Endothelial cell of umbilical vein (primary cell): ENCODE data around the gene NOX5. TPM values are rescaled to one million over a fixed set of nuclear protein-coding genes. Genes with fewer than 3 reads are reported as not detected.

Experiments
- BruUV-seq: library from RNA; stranded (reverse); fragments of 400-500 nt; replicated peaks from 2 replicates; lab custom pipeline; 2021; lab: Mats Ljungman, UMichigan
- CTCF ChIA-PET: fragments of 300-600, 350-600 bp; sonication (Branson Sonifier 250); formaldehyde crosslinking; loops from one replicate; lab custom pipeline; 2021; ENCODE audit warnings: antibody characterized with exemption, inconsistent platforms; lab: Charles Lee
- POLR2A ChIA-PET: fragments of 300-600, 350-600 bp; sonication (Branson Sonifier 250); formaldehyde crosslinking; loops from one replicate; lab custom pipeline; 2021; ENCODE audit warnings: antibody characterized with exemption, inconsistent platforms; lab: Charles Lee
- DNase-seq: peaks from one replicate; pipeline ENCODE4 v3.0.0-alpha.2; 2011; ENCODE audit warnings: low read depth, low spot score
- FAIRE-seq: peaks from 2 replicates; lab custom pipeline; 2011; peaks lifted over from hg19 to GRCh38; lab: Jason Lieb, UNC
- H2AFZ ChIP-seq: 2 replicates; pipeline ENCODE4 v1.6.0; 2012; ENCODE audit warnings: low read depth, low read length, control low read depth, inconsistent platforms
- H3K27ac ChIP-seq: 2 replicates; pipeline ENCODE4 v1.5.1; 2011; ENCODE audit warnings: low read depth, mild to moderate bottlenecking, control low read depth, low read length, moderate library complexity; ENCODE audit not compliant: insufficient read depth
- H3K27me3 ChIP-seq, 2 experiments: 2 replicates each; pipeline versions ENCODE4 v1.6.0 to v1.6.1; 2011; ENCODE audit warnings: low read length in 2 of 2, mixed read lengths in 1 of 2; ENCODE audit not compliant: control insufficient read depth in 2 of 2, insufficient read depth in 2 of 2
- H3K36me3 ChIP-seq, 2 experiments: 2 replicates in 1 of 2; 3 replicates in 1 of 2; pipeline ENCODE4 v1.5.1; 2011; ENCODE audit warnings: low read length in 2 of 2, mild to moderate bottlenecking in 1 of 2, moderate library complexity in 1 of 2; ENCODE audit not compliant: control insufficient read depth in 2 of 2, insufficient read depth in 2 of 2; ENCODE audit errors: extremely low read depth in 1 of 2
- H3K4me1 ChIP-seq: 3 replicates; pipeline ENCODE4 v1.5.1; 2011; ENCODE audit warnings: mild to moderate bottlenecking, low read length; ENCODE audit not compliant: control insufficient read depth, insufficient read depth; ENCODE audit errors: extremely low read depth
- H3K4me2 ChIP-seq: 2 replicates; pipeline ENCODE4 v1.6.1; 2011; ENCODE audit warnings: low read length, control low read depth, mixed read lengths; ENCODE audit not compliant: insufficient read depth
- H3K4me3 ChIP-seq, 3 experiments: fragments of 200-600 bp in 1 of 3; sonication (generic), shearing (Covaris generic) in 1 of 3; replicated peaks in 1 of 3; 2 replicates each; pipeline ENCODE4 v1.5.1; 2011 to 2016; ENCODE audit warnings: control low read depth in 3 of 3, low read length in 3 of 3, mild to moderate bottlenecking in 2 of 3, inconsistent platforms in 1 of 3, low read depth in 1 of 3, moderate library complexity in 1 of 3; ENCODE audit not compliant: insufficient read depth in 1 of 3
- H3K79me2 ChIP-seq: 2 replicates; pipeline ENCODE4 v1.6.0; 2012; ENCODE audit warnings: low read length, inconsistent platforms; ENCODE audit not compliant: control insufficient read depth, insufficient read depth
- H3K9ac ChIP-seq: replicated peaks from 2 replicates; pipeline ENCODE3; 2011; ENCODE audit warnings: low read length, control low read depth; ENCODE audit not compliant: insufficient read depth; ENCODE audit errors: extremely low read depth
- H3K9me1 ChIP-seq: replicated peaks from 3 replicates; pipeline ENCODE4 v1.6.0; 2011; ENCODE audit warnings: mild to moderate bottlenecking, low read length; ENCODE audit not compliant: control insufficient read depth, insufficient read depth; ENCODE audit errors: extremely low read depth
- H3K9me3 ChIP-seq: replicated peaks from 2 replicates; pipeline ENCODE4 v1.5.1; 2012; ENCODE audit warnings: low read length, inconsistent platforms; ENCODE audit not compliant: control insufficient read depth, insufficient read depth
- H4K20me1 ChIP-seq: replicated peaks from 2 replicates; pipeline ENCODE3; 2011; ENCODE audit warnings: mild to moderate bottlenecking, low read length; ENCODE audit not compliant: control insufficient read depth, insufficient read depth; ENCODE audit errors: extremely low read depth
- CTCF ChIP-seq, 2 donors: IDR thresholded peaks; 1 replicate in 1 of 2; 2 replicates in 1 of 2; pipeline ENCODE4 v1.5.1; 2011; ENCODE audit warnings: low read length in 2 of 2, mild to moderate bottlenecking in 2 of 2, moderate library complexity in 2 of 2, control low read depth in 1 of 2, inconsistent platforms in 1 of 2, low read depth in 1 of 2; ENCODE audit not compliant: insufficient read depth in 1 of 2; ENCODE audit errors: extremely low read depth in 1 of 2
- EZH2 ChIP-seq: IDR thresholded peaks from 2 replicates; pipeline ENCODE4 v1.6.1; 2012; ENCODE audit warnings: borderline replicate concordance, low read depth, mild to moderate bottlenecking, moderate library complexity, low read length, inconsistent platforms; ENCODE audit not compliant: severe bottlenecking
- FOS ChIP-seq: IDR thresholded peaks from 2 replicates; pipeline ENCODE4 v1.6.1; 2011; ENCODE audit warnings: mild to moderate bottlenecking, low read length, moderate library complexity, borderline replicate concordance; ENCODE audit not compliant: insufficient read depth
- GATA2 ChIP-seq: IDR thresholded peaks from 2 replicates; pipeline ENCODE4 v1.7.0; 2011; ENCODE audit warnings: low read depth, mild to moderate bottlenecking, moderate library complexity, mixed read lengths, low read length; ENCODE audit not compliant: insufficient read length, insufficient read depth
- JUN ChIP-seq: IDR thresholded peaks from 2 replicates; pipeline ENCODE4 v1.6.1; 2011; ENCODE audit warnings: borderline replicate concordance, low read depth; ENCODE audit not compliant: insufficient read length, insufficient read depth
- MAX ChIP-seq: IDR thresholded peaks from 2 replicates; pipeline ENCODE4 v1.6.1; 2011; ENCODE audit not compliant: insufficient read depth, insufficient read length
- MYC ChIP-seq: IDR thresholded peaks from one replicate; pipeline ENCODE4 v1.6.1; 2011; ENCODE audit warnings: mild to moderate bottlenecking, low read depth, low read length
- POLR2A ChIP-seq: IDR thresholded peaks from 2 replicates; pipeline ENCODE4 v1.6.1; 2012; ENCODE audit warnings: low read depth, mild to moderate bottlenecking, control low read depth, low read length
- POLR2AphosphoS5 ChIP-seq: IDR thresholded peaks from 2 replicates; pipeline ENCODE4 v1.6.1; 2012; ENCODE audit warnings: low read depth, mild to moderate bottlenecking, control low read depth, low read length, moderate library complexity; ENCODE audit not compliant: insufficient read depth
- dilution Hi-C: fragments of 300-500 bp; cut with MboI; formaldehyde crosslinking; loops from one replicate; pipeline ENCODE4 v1.15.0; 2019; ENCODE audit warnings: low sequenced_read_pairs; ENCODE audit not compliant: extremely low pct_ligation_motif_present
- intact Hi-C: fragments of 100-400 bp; cut with micrococcal nuclease; formaldehyde crosslinking; loops from one replicate; pipeline ENCODE4 v1.10.0; 2022
- polyA plus RNA-seq, 4 experiments: library from polyadenylated mRNA; depleted of rRNA in 3 of 4; stranded (reverse) in 3 of 4; unstranded in 1 of 4; fragments of >200 nt; gene quantifications; 2 replicates each; pipeline versions ENCODE4 v1.2.1 to v1.2.3, GENCODE V29; 2011 to 2012; ENCODE audit warnings: missing spikeins in 1 of 4
- total RNA-seq: library from RNA; stranded (reverse); gene quantifications from 2 replicates; pipeline ENCODE4 v1.2.3, GENCODE V29; 2021

The NOX5 gene
- total and polyA plus RNA-seq, 2 donors (not counting 3 experiments of a cell fraction or from before 2014, with no cell fraction given), result 0.08 TPM; not detected in 1

- no peak overlapping the region for H3K27ac ChIP-seq
- FAIRE-seq (no peak), DNase-seq (no peak)
- no peak overlapping the region for H3K4me3 ChIP-seq
- no peak overlapping the region for H3K4me2 ChIP-seq
- intact Hi-C loops, result no loop called here
- H3K9ac ChIP-seq, result no peak overlapping the region
- H3K79me2 ChIP-seq, result no peaks in the 10 kb centered on the region
- ChIA-PET CTCF (interaction anchor here (1.2 kb wide), 1 partner anchor 32 kb away, joined by 3 read pairs; no protein-coding TSS in a partner anchor), POLR2A (no interaction called here)
- no TSS peak for BruUV-seq
- H2AFZ ChIP-seq, result no peak overlapping the region
- H3K27me3 ChIP-seq, result peaks cover 2 to 6% of the 10 kb centered on the region in 2 experiments
- H3K4me1 ChIP-seq, result no peaks in the 10 kb centered on the region
- H3K36me3 ChIP-seq, result no peaks in the 10 kb centered on the region
- no peaks in the 10 kb centered on the region for H3K9me1 ChIP-seq
- dilution Hi-C loops, result no loop called here
- TF ChIP-seq CTCF (IDR thresholded peaks at IDR 0.05; ENCODE audit: extremely low read depth in 1 of 2, insufficient read depth in 1 of 2, low read depth in 1 of 2, low read length in 2 of 2) (no peak), EZH2 (no peak), FOS (no peak), JUN (no peak), GATA2 (no peak), MYC (no peak), POLR2AphosphoS5 (no peak), POLR2A (no peak), MAX (no peak)
- H4K20me1 ChIP-seq, result no peaks in the 10 kb centered on the region
- no peaks in the 10 kb centered on the region for H3K9me3 ChIP-seq
These were observed 15.4 kb upstream of the NOX5 start for GRCh38 chr15:68999091-68999490.
